Neural progenitor cell (in vitro differentiated cells): ENCODE data around the gene EXD3.

Experiments
- CTCF ChIP-seq: fragments of 200-600 bp; sonication (generic); IDR thresholded peaks from 2 replicates; pipeline ENCODE4 v1.5.1; 2017; ENCODE audit warnings: antibody characterized with exemption, mild to moderate bottlenecking
- EZH2phosphoT487 ChIP-seq: fragments of 200-600 bp; sonication (generic); IDR thresholded peaks from 2 replicates; pipeline ENCODE4 v1.6.1; 2017; ENCODE audit warnings: antibody characterized with exemption

GRCh38 chr9:137263506-137263905, 159.5 kb downstream of the EXD3 start:
- TF ChIP-seq EZH2phosphoT487 (no peak), CTCF (no peak)
